ENCODE results near the gene KANSL1.

The KANSL1 gene

DNA sequence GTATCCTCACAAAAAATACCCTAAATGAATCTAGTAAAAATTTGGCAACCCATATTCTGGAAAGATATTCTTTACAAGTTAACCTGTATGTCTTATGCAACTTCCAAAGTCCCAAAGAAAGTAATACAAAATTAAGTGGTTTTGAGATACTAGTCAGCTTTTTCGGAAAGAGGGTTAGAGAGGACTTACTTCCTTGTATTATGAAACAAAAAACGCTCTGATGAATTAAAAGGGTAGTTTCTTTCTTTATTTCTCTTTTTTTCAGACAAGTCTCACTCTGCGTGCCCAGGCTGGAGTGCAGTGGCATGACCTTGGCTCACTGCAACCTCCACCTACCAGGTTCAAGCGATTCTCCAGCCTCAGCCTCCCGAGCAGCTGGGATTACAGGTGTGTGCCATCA, 51.6 kb downstream of the KANSL1 start:
- no peak overlapping the region for H3K4me3 ChIP-seq (ENCODE audit: low read depth, low read length)

DNA sequence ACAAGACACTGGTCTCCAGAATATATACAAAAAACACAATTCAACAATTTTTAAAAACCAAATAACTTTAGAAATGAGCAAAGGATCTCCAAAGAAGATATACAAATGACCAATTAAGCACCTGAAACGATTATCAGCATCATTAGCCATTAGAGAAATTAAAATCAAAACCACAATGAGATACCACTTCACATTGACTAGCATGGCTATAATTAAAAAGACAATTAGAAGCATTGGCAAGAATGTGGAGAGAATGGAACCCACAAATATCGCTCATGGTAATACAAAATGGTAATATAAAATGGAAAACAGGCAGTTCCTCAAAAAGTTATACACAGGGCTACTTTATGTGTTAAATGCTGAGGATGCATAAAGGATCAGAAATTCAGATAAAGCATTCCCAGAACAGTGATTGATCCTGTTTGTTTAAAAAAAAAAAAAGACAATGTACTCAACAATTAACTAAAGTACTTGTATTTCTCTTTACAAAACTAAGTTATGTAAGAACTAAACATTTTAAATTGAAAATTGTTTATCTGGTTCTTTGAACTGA, 52.5 kb downstream of the KANSL1 start:
- H3K4me3 ChIP-seq (ENCODE audit: low read depth, low read length) = no peak overlapping the region

DNA sequence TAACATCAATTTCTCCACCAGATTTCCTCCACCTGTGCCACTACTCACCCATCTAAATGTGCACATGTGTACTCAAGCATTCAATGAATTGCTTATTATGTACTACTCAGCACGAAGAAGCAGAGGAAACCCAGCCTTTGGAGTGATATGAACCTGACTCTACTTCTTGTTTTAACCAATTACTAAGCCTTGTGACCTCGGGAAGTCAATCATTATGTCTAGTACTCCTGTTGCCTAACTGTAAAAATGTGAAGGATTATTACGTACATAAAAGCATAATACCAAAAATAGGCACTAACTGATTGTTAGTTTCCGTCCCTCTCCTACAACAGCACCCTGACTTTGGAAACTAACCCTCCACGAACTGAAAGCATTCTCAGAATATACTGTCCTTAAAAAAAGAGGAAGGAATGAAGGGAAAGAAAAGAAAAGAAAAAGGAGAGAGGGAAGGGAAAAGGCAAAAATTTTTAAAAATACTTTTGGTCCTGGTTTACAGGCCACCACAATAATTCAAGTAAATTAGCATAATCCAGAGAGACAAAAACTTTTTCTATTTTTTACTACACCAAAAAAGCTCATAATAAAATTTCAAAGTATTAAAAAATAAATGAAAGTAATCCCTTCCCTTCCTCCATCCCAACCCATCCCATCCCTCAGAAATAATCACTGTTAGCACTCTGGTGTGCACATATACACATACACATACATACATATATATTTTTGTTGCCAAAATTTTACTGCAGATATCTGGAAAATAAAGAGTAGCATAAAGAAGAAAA, 53.6 kb downstream of the KANSL1 start:
- H3K4me3 ChIP-seq (ENCODE audit: low read depth, low read length) = no peak overlapping the region

DNA sequence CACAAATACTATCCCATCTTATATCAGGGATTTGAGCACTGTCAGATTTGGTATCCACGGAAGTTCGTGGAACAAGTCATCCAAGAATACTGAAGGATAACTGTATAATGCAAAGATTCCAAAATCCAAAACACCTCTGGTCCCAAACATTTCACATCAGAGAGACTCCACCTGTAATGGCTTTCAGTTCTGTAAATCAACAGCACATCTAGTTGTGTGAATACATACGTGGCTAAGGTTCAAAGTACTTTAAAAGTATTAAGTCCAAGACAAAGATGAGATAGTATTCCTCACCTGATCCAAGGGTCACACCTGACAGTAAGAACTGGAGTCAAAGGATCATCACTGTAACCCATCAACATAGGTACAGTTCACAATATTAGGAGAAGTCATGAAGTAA, 54.8 kb downstream of the KANSL1 start:
- H3K4me3 ChIP-seq (ENCODE audit: low read depth, low read length) = no peak overlapping the region

DNA sequence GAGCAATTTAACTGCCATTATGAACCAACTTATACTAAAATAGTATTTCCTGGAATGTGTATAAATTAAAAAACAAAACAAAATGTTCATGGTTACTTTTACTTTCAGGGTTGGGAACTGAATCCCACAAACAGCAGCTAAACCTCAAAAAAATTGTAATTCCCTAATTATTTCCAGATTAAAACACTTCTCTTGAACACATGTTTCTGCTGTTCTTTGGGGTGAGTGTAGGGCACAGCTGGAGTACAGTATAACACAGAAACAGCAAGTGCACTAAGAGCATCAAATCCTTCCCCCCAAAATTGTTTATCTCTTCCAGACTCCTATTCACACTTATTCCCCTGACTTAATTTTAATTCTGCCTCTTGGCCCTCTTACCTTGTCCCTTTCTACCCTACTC, 56.4 kb downstream of the KANSL1 start:
- H3K4me3 ChIP-seq (ENCODE audit: low read depth, low read length) = no peak overlapping the region

DNA sequence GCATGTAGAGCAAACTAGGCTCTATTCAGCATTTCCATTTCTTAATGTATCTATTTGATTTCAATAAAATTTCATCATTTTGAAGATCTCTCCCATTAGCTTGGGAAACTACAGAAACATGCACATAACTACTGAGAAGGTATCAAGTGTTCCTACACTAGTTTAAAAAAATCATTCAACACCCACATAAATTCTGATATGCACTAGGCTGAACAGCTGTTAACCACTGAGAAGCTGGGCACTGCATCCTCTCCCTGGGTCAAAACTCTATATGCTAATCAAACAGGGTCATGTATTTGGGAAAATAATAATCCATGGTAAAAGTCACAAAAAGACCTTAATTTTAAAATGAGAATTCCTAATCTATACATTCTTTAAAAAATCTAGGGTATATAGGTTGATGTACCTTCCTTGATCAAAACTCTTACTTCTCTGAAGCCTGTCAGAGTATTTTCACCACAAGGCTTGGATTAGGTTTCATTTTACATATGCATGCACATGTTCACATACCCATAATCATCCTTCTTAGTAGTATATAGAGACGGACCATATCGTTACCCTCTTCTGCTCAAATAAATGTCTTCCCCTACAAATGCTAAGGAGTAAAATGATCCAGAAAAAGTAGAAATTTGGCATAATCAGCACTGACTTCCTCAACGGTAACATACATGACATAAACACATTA, 57.2 kb downstream of the KANSL1 start:
- H3K4me3 ChIP-seq (ENCODE audit: low read depth, low read length) = no peak overlapping the region

DNA sequence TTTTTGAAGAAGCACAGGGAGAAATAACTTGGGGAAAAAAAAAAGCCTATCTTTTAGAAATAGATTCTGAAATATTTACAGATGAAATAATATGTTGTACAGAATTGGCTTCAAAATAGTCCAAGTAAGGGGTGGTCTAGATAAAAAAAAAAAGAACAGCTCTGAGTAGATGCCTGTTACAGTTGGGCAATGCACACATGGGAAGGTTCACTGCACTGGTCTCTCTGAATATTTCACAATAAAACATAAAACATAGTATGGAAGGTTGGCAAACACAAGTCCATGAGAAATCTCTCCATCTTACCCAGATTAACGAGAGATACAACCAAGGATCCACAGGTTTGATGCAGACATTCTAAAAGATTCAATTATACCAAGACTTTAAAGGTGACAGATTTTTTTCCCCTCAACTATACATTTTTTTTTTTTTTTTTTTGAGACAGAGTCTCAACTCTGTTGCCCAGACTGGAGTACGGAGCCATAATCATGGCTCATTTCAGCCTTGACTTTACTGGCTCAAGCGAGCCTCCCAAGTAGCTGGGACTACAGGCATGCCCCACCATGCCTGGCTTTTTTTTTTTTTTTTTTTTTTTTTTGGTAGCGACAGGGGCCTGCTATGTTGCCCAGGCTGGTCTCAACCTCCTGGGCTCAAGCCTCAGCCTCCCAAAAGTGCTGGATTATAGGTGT, 58.0 kb downstream of the KANSL1 start:
- H3K4me3 ChIP-seq (ENCODE audit: low read depth, low read length) = no peak overlapping the region

DNA sequence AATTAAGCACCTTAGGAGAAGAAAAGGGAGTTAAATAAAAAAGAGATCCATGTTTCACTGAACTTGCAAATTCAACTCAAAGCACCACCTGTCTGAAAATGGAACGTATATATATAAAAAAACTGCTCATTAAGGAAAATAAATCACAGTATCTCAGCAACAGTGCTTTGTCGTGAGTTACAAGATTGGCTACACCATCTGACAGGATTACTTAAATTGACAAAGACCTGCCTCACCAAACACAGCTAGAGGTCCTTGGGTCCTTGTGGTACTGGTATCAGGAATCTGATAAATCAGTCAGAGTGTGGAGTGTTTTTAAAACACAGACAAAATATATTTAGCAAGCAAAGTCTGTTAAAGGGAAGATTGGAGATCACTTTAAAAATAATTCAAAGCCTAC, 63.9 kb downstream of the KANSL1 start:
- no peak overlapping the region for H3K4me3 ChIP-seq (ENCODE audit: low read depth, low read length)

DNA sequence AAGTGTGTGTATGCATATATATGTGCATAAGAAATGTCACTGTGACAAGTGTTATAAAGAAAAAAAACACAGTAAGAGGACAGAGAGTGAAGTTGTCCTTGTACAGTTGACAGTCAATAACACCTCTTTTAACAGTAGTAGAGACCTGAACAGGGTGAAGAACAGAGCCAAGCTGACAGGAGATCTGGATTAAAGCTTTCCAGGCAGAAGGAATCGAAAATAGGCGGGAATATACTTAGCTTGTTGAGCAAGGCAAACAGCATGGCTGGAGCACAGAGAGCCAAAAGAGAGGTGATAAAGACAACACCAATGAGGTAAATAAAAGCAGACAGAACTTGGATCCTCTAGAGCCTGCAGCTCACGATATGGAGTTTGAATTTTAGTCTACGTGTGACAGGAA, 64.8 kb downstream of the KANSL1 start:
- no peak overlapping the region for H3K4me3 ChIP-seq (ENCODE audit: low read depth, low read length)

DNA sequence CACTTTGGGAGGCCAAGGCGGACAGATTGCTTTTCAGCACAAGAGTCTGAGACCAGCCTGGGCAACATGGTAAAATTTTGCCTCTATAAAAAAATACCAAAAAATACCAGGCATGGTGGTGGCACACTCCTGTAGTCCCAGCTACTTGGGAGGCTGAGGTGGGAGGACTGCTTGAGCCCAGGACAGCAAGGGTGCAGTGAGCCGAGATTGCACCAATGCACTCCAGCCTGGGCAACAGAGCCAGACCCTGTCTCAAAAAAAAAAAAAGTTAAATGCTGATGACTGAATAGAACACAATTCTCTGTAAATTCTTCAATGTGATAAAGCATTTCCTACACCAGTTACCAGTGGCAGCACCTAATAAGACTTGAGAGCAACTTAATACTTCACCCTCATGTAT, 65.7 kb downstream of the KANSL1 start:
- no peak overlapping the region for H3K4me3 ChIP-seq (ENCODE audit: low read depth, low read length)

DNA sequence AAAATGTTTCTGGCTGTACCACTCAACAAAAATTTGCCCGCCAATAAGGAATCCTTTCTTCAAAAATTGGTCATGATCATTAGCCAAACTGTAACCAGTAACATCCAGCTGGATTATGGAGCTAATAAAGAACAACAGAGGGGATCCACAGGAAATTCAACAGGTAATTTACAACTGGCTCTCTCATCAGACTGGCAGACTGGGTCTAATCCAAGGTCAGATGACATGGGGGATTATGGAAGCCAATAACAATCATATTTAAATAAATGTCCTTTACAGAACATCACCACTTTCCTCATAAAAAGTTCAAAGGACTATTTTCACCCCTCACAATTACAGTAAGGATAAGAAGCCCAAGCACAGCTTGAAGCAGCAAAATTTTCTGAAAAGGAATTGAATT, 66.4 kb downstream of the KANSL1 start:
- no peak overlapping the region for H3K4me3 ChIP-seq (ENCODE audit: low read depth, low read length)

DNA sequence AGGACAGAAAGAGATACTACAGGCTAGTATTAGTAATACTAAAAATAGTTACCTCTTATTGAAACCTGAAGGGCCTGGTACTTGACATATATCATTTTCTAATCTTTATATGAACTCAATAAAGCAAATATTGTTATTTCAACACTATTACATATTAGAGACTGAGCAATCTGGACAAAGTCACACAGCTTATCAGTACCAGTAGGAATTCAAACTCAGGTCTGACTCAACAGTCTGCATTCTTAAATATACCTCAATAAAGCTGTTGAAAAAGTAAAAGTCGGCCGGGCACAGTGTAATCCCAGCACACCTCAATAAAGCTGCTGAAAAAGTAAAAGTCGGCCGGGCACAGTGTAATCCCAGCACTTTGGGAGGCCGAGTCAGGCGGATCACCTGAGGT, 67.4 kb downstream of the KANSL1 start:
- H3K4me3 ChIP-seq (ENCODE audit: low read depth, low read length) = no peak overlapping the region

DNA sequence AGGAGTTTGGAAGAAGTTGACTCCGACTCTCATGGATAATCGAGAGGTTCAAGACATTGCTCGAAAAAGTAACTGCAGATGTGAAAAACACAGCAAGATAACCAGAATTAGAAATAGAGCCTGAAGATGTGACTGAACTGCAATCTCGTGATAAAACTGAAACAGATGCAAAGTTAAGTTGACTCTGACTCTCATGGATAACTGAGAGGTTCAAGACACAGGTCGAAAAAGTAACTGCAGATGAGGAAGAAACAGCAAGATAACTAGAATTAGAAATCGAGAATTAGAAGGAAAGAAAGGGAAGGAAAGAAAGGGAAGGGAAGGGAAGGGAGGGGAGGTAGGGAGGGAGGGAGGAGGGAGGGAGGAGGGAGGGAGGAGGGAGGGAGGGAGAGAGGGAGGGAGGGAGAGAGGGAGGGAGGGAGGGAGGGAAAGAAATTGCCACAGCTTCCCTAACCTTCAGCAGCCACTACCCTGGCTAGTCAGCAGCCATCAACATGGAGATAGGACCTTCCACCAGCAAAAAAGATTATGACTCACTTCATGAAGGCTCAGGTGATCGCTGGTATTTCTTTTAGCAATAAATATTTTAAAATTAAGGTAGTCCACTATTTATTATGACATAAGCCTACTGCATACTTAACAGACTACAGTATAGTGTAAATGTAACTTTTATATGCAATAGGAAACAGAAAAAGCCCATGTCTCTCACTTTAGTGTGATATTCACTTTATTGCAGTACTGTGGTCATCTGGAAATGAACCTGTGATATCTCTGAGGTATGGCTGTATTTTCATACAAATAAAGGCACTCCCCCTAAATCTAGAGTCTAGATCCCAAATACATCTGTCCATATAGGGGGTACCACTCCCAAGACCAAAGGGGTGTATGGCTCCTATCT, 68.3 kb downstream of the KANSL1 start:
- H3K4me3 ChIP-seq (ENCODE audit: low read depth, low read length) = no peak overlapping the region

DNA sequence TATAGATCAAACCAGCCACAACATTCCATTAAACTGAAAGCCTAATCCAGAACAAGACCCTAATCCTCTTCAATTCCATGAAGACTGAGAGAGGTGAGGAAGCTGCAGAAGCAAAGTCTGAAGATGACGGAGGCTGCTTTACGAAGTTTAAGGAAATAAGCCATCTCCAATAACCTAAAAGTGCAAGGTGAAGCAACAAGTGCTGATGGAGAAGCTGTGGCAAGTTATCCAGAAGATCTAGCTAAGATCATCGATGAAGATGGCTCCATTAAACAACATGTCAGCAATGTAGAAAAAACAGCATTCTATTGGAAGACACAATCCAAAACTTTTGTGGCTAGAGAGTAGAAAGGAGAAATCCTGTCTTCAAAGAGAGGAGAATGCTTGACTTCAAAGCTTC, 69.6 kb downstream of the KANSL1 start:
- no peak overlapping the region for H3K4me3 ChIP-seq (ENCODE audit: low read depth, low read length)

DNA sequence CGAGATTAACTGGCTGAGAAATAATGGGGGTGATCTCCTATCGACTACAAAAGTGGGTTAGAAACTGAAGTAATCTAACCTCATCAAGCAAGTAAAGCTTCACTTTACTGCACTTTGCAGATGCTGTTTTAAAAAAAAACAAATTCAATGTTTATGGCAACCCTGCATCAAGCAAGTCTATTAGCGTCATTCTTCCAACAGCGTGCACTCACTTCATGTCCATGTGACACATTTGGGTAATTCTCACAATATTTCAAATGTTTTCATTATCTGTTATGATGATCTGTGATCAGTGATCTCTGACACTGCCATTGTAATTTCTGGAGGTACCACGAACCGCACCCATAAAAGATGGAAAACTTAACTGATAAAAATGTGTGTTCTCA, 70.8 kb downstream of the KANSL1 start:
- H3K4me3 ChIP-seq (ENCODE audit: low read depth, low read length) = no peak overlapping the region

DNA sequence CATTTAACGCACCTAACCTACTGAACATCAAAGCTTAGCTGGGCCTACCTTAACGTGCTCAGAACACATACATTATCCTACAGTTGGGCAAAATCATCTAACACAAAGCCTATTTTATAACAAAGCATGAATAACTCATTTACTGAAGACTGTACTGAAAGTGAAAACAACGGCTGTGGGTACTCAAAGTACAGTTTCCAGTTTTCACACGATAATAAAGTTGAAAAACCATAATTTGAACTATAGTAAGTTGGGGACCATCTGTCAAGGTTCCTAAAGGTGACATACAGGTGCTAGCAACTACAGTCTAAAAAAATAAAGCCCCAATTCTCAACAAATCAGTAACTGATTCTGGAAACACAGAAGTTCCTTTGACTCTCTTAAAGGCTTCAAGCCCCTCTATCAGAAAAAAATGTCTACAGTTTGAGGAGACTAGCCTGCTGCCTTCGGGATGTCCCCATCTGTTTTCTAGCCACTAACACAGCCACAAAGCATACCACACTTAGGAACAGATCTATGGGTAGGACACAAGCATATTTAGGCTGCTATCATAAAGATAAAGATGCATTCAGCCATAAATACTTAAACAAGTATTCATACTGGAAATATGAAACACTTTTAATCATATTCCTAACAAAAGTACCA, 71.3 kb downstream of the KANSL1 start:
- no peak overlapping the region for H3K4me3 ChIP-seq (ENCODE audit: low read depth, low read length)

DNA sequence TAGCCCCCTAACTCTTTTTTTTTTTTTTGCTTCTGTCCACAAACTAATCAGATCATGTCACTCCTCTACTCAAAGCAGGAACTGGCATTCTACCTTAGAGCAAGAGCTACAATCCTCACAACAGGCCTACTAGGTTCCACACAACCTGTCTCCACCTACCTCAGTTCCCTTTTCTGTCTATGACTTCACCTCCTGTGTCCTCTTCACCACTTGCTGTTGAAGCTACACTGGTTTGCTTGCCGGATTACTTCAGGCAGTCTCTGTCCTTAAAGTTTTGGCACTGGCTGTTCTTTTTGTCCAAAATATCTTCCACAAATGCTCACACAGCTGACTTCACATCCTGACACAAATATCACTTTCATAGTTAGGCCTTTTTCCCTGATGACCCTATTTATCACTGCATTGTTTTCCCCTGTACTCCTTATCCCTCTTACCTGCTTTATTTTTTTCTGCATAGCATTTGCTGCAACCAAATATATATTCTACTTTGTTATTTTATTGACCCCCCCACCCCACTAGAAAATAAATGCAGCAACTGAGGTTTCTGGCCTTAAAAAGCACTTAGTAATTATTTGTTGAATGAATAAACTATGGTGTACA, 72.0 kb downstream of the KANSL1 start:
- no peak overlapping the region for H3K4me3 ChIP-seq (ENCODE audit: low read depth, low read length)

DNA sequence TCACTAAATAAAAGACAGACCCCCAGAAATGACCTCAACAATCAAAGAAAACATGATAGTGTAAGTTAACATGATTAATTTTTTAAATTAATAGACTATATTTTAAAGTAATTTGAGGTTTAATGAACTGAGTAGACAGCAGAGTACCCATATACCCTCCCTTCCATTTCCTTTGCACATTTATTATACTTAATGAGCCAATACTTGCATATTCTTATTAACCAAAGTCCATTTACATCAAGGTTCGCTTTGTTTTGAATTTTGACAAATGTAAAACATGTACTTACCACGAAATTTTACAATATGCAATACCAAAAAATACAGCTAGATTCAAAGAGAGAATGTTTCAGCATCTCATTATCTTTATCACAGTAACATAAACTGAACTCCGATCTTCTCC, 72.7 kb downstream of the KANSL1 start:
- no peak overlapping the region for H3K4me3 ChIP-seq (ENCODE audit: low read depth, low read length)

DNA sequence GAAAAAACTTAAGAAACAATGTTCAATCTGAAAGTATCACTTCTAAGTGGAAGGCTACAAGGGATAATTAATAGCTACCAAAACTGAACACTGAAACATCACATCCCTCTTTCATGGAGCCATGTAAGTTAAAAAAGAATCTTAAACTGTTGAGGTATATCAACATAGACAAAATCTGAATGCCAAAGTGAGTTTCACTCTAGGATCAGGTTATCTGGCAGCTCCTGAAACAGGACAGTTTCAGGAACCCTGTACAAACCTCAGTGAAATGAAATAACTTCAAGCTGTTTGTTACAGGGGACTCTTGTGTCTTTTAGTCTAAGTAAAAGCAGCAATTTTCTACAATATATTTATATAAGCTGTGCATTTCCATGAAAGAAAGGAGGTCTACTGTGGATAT, 73.2 kb downstream of the KANSL1 start:
- H3K4me3 ChIP-seq (ENCODE audit: low read depth, low read length) = no peak overlapping the region

DNA sequence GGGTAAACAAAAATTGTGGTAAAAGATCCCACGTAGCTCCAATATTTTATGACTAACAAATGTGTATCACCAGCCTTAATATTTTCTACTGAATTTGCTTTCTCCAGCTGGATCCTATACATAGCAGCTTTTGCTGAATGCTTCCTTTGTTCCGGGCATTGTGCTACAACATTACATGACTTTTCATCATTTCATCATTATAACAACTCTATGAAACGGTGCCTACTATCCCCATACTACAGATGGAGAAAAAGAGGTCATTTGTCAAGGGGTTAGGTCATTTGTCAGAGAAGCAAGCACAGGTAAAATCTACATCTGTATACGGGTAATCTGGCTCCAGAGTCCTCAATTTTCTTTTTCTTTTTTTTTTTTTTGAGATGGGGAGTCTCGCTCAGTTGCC, 74.3 kb downstream of the KANSL1 start:
- no peak overlapping the region for H3K4me3 ChIP-seq (ENCODE audit: low read depth, low read length)

All from iPS-11a (cell line).